Stimulated activated CD8-positive, alpha-beta memory T cell treated with anti-CD3 and anti-CD28 coated beads, Interleukin-7, amount 100 ng/mL, for 4 hours (primary cell): Measurements from ENCODE around the gene OR14A16.

Experiments used
- DNase-seq, 2 donors: peaks; one replicate each; pipeline ENCODE4 v3.0.0-alpha.2; 2020; ENCODE audit warnings: low read depth in 2 of 2

OR14A16 gene

GRCh38 chr1:247824023-247824422, at the start of gene OR14A16:
OR14A16 (minus strand) TSS chr1:247824119; CDS start chr1:247815729, 8,390 bp downstream.
- DNase-seq: no peak

- DNase-seq: no peak
Observed at GRCh38 chr1:247865416-247865815, 41.5 kb upstream of the OR14A16 start.

- DNase-seq: no peak
Observed at GRCh38 chr1:247864644-247865043, 40.7 kb upstream of the OR14A16 start.

GRCh38 chr1:247862756-247863155, 38.8 kb upstream of the OR14A16 start:
- no peak for DNase-seq

GRCh38 chr1:247857985-247858619, 34.2 kb upstream of the OR14A16 start:
- DNase-seq: no peak

- DNase-seq: no peak
Observed at GRCh38 chr1:247857069-247857984, 33.4 kb upstream of the OR14A16 start, which contains the start of gene TRIM58. TRIM58 (plus strand) TSS chr1:247857187; CDS start chr1:247857247, 60 bp downstream.

GRCh38 chr1:247855911-247856310, 32.0 kb upstream of the OR14A16 start:
- DNase-seq: no peak

GRCh38 chr1:247854899-247855545, 31.1 kb upstream of the OR14A16 start:
- no peak for DNase-seq

GRCh38 chr1:247849616-247850015, 25.7 kb upstream of the OR14A16 start:
- DNase-seq: no peak

- no peak for DNase-seq
Observed at GRCh38 chr1:247848346-247848745, 24.4 kb upstream of the OR14A16 start.

- DNase-seq: no peak
Observed at GRCh38 chr1:247845693-247846017, 21.7 kb upstream of the OR14A16 start.

- no peak for DNase-seq
Observed at GRCh38 chr1:247845011-247845692, 21.2 kb upstream of the OR14A16 start.

- DNase-seq: no peak
Observed at GRCh38 chr1:247843411-247843810, 19.5 kb upstream of the OR14A16 start.

- no peak for DNase-seq
Observed at GRCh38 chr1:247841796-247842195, 17.9 kb upstream of the OR14A16 start, which contains the start of gene OR11L1. OR11L1 (minus strand) TSS chr1:247841896; CDS start chr1:247841896, 0 bp downstream.

- no peak for DNase-seq
Observed at GRCh38 chr1:247840818-247841217, 16.9 kb upstream of the OR14A16 start.

- no peak for DNase-seq
Observed at GRCh38 chr1:247833601-247834000, 9.7 kb upstream of the OR14A16 start.

- DNase-seq: no peak
Observed at GRCh38 chr1:247829656-247830055, 5.7 kb upstream of the OR14A16 start.

GRCh38 chr1:247825362-247825761, 1.4 kb upstream of the OR14A16 start:
- DNase-seq: no peak

- no peak for DNase-seq
Observed at GRCh38 chr1:247822060-247822459, 1.9 kb downstream of the OR14A16 start.

GRCh38 chr1:247812637-247813036, 11.3 kb downstream of the OR14A16 start:
- DNase-seq: no peak

- no peak for DNase-seq
Observed at GRCh38 chr1:247797518-247797917, 26.4 kb downstream of the OR14A16 start.

- no peak for DNase-seq
Observed at GRCh38 chr1:247769603-247770002, 54.3 kb downstream of the OR14A16 start.
